Esophagus muscularis mucosa (tissue), 3 donors: Measurements from ENCODE around the gene CTSS.

ENCODE experiments used
- CTCF ChIP-seq, 3 experiments: fragments of 200-600 bp in 2 of 3; fragments of 450-650 bp in 1 of 3; sonication (generic) in 2 of 3; IDR thresholded peaks; one replicate each; pipeline ENCODE4 v1.5.1; 2017 to 2019; ENCODE audit warnings: antibody characterized with exemption in 3 of 3, mild to moderate bottlenecking in 2 of 3, moderate library complexity in 1 of 3
- POLR2A ChIP-seq: fragments of 450-650 bp; IDR thresholded peaks from one replicate; pipeline ENCODE4 v1.6.1; 2017; ENCODE audit warnings: antibody characterized with exemption, moderate library complexity, mild to moderate bottlenecking, low read depth
- POLR2AphosphoS5 ChIP-seq, 2 donors: sonication (generic); formaldehyde crosslinking; IDR thresholded peaks; one replicate each; pipeline ENCODE4 v1.6.1; 2017; ENCODE audit warnings: antibody characterized with exemption in 2 of 2

DNA sequence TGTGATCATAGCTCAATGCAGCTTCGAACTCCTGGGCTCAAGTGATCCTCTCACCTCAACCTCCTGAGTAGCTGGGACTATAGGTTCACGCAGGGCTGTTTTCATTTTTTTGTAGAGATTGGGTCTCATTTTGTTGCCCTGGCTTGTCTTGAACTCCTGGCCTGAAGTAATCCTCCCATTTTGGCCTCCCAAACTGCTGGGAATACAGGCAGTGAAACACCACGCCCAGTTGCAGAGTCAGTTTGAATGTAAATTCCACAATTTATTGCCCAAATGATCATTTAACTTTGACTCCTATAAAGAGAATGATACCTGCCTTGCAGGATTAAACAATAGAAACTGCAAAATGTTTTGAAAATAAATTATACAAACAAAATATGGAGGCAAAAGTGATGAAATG lies 79.3 kb downstream of the CTSS start:
- TF ChIP-seq CTCF (IDR thresholded peaks at IDR 0.05) (no peak), POLR2AphosphoS5 (IDR thresholded peaks at IDR 0.05) (no peak), POLR2A (no peak)
